H1 (cell line): ENCODE measurements around the gene TEDC1.

ENCODE experiments used
- BRCA1 ChIP-seq: IDR thresholded peaks from 2 replicates; pipeline ENCODE4 v1.6.1; 2012; ENCODE audit warnings: low read depth, low read length, improper control_type of control experiment
- CHD2 ChIP-seq: IDR thresholded peaks from 2 replicates; pipeline ENCODE4 v1.6.1; 2012; ENCODE audit warnings: low read length, improper control_type of control experiment
- EGR1 ChIP-seq: IDR thresholded peaks from 2 replicates; pipeline ENCODE4 v1.6.1; 2011; ENCODE audit warnings: low read depth, low read length, borderline replicate concordance
- JUN ChIP-seq: IDR thresholded peaks from 2 replicates; pipeline ENCODE4 v1.6.1; 2011; ENCODE audit warnings: low read depth, mild to moderate bottlenecking, improper control_type of control experiment, low read length
- JUND ChIP-seq: IDR thresholded peaks from 2 replicates; pipeline ENCODE4 v1.6.1; 2011; ENCODE audit warnings: mild to moderate bottlenecking, improper control_type of control experiment, low read length
- POLR2A ChIP-seq, 2 experiments: IDR thresholded peaks; 1 replicate in 1 of 2; 2 replicates in 1 of 2; pipeline ENCODE4 v1.6.1; 2011; ENCODE audit warnings: low read depth in 2 of 2, low read length in 2 of 2, mild to moderate bottlenecking in 2 of 2; ENCODE audit errors: control extremely low read depth in 1 of 2
- RAD21 ChIP-seq, 2 experiments: IDR thresholded peaks in 1 of 2; conservative IDR thresholded peaks in 1 of 2; 2 replicates each; pipeline ENCODE4 v1.6.1; 2011; ENCODE audit warnings: low read depth in 2 of 2, low read length in 2 of 2, improper control_type of control experiment in 1 of 2, inconsistent platforms in 1 of 2, mild to moderate bottlenecking in 1 of 2, moderate library complexity in 1 of 2
- SP1 ChIP-seq: IDR thresholded peaks from 2 replicates; pipeline ENCODE4 v1.6.1; 2011; ENCODE audit warnings: low read depth, low read length
- YY1 ChIP-seq: IDR thresholded peaks from 2 replicates; pipeline ENCODE4 v1.6.1; 2011; ENCODE audit warnings: low read depth, mild to moderate bottlenecking, low read length
- TF ChIP-seq, protein P1 (sequence below), 3 experiments: IDR thresholded peaks; 1 replicate in 2 of 3; 2 replicates in 1 of 3; pipeline versions ENCODE4 v1.5.1 to v1.6.1; 2011; ENCODE audit warnings: low read length in 3 of 3, mild to moderate bottlenecking in 3 of 3, inconsistent platforms in 2 of 3, low read depth in 1 of 3, moderate library complexity in 1 of 3; ENCODE audit not compliant: insufficient read depth in 1 of 3; ENCODE audit errors: control extremely low read depth in 1 of 3

- TF ChIP-seq, protein P1, sequence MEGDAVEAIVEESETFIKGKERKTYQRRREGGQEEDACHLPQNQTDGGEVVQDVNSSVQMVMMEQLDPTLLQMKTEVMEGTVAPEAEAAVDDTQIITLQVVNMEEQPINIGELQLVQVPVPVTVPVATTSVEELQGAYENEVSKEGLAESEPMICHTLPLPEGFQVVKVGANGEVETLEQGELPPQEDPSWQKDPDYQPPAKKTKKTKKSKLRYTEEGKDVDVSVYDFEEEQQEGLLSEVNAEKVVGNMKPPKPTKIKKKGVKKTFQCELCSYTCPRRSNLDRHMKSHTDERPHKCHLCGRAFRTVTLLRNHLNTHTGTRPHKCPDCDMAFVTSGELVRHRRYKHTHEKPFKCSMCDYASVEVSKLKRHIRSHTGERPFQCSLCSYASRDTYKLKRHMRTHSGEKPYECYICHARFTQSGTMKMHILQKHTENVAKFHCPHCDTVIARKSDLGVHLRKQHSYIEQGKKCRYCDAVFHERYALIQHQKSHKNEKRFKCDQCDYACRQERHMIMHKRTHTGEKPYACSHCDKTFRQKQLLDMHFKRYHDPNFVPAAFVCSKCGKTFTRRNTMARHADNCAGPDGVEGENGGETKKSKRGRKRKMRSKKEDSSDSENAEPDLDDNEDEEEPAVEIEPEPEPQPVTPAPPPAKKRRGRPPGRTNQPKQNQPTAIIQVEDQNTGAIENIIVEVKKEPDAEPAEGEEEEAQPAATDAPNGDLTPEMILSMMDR (IDR thresholded peaks at IDR 0.05; ENCODE audit: control extremely low read depth in 1 of 3, insufficient read depth in 1 of 3, low read depth in 1 of 3, low read length in 3 of 3): no peak
- no peak for TF ChIP-seq JUND
- no peak for TF ChIP-seq RAD21 (IDR thresholded peaks at IDR 0.05 in 1 of 2, conservative IDR thresholded peaks at IDR 0.05 in 1 of 2; ENCODE audit: low read depth in 2 of 2, low read length in 2 of 2)
- TF ChIP-seq JUN: no peak
- no peak for TF ChIP-seq YY1
- no peak for TF ChIP-seq CHD2
- TF ChIP-seq POLR2A (IDR thresholded peaks at IDR 0.05; ENCODE audit: control extremely low read depth in 1 of 2, low read depth in 2 of 2, low read length in 2 of 2): no peak
- TF ChIP-seq EGR1: no peak
- no peak for TF ChIP-seq SP1
- no peak for TF ChIP-seq BRCA1
These were observed 34.1 kb upstream of the TEDC1 start for GRCh38 chr14:105456736-105457617.
